GM18511 (cell line): ENCODE data around the gene THUMPD3.

Experiments used
- ATAC-seq: cut with Tn5 transposase; IDR thresholded peaks from one replicate; pipeline ENCODE4 v1.9.1; 2021; ENCODE audit warnings: mild to moderate bottlenecking, moderate library complexity; ENCODE audit not compliant: unreplicated experiment

Gene THUMPD3

DNA sequence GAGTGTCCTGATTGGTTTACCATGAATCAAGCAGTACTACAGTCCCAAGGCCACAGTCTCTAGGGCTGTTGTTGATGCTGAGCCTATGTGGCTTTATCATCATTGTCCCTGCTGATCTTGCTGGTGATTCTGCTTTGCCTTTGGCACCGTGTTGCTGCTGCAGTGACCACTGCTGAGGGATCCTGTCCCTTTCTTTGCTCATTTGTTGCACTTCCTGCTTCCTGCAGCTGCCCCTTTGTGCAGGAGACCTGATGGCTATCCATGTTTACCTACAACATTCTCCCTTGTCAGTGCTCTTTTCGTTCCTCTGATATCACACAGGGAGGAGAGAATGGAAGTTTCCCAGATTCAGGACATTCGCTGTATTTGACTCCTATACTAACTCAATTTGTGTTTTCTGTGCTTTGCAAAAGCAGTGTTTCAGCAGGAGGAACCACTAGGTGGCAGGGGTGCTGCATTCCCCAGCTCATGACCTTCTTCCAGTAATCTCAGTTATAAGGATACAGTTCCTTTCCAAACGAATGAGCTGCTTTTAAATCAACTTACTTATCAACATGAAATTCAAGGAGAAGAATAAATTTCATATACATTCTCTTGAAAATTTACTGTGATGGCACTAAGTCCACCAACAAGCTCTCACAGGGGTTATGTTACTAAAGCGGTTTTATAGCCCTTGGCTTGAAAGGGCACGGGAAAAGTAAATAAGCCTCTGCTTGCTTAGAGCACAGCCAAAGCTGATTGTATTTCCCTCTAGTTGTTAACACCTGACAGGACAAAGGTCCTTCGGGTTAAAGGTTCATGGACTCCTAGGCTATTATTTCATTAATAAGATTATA lies 9.7 kb upstream of the THUMPD3 start:
- ATAC-seq = peak; percentile 66

DNA sequence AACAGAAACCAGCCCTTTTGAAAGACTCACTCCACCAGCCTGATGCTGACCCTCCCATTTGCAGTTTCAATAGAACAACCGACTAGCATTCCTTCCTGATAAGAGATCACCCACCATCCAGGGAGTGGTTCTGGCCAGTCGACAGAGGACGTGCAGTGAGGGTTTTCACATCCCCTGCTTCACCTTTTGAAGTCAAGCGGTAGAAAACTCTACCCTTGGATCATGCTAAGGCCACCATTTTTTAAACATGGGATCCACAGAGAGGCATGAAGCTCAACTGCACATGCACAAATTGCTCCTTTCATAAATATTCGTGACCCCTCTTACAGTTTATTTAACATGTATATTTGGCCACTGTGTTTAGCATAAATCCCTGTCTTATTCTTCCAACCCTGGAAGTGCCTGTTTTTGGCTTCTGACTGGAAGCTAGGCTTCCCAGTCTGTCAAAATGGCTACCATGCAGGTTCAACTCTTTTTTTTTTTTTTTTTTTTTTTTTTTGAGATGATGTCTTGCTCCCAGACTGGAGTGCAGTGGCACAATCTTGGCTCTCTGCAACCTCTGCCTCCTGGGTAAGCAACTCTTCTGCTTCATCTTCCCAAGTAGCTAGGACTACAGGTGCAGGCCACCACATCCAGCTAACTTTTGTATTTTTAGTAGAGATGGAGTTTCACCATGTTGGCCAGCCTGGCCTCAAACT lies 1.0 kb upstream of the THUMPD3 start:
- ATAC-seq = no peak

DNA sequence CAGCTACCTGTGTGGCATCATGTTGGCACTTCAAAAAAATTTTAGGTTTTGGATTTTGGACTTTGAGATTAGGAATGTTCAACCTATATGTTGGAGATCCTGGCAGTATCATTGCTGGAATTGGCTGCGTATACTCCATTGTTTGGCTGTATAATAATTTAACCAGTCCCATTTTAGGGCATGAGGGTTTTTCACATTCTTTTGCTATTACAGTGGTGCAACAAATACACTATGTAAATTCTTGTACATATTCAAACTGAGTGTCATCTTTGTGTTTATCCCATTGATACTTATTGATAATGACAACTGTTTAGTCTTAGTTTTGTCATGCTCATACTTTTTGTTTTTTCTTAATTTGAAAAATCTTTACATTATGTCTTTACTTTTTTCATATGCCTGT lies 6.7 kb downstream of the THUMPD3 start:
- ATAC-seq = no peak

- no peak for ATAC-seq
Measured at GRCh38 chr3:9373465-9373864, 10.6 kb downstream of the THUMPD3 start.

GRCh38 chr3:9377981-9378380 lies 15.1 kb downstream of the THUMPD3 start:
- ATAC-seq = no peak

DNA sequence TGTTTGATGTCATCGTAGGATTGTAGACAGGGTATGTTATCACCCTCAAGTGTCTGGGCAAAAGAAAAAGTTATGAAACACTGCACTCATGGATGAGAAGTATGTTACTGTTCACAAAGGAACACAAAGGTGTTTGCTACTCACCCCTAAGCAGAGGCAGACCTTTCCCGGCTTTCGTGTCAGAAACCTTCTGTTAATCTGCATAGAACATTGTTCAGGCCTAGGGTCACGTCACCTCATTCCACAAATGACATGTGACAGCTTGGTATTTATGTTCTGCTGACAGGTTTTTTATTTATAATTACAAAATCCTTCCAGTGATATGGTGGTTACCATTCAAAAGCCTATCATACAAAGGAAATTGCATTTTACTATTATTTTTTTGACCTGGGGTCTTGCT lies 16.5 kb downstream of the THUMPD3 start:
- no peak for ATAC-seq

DNA sequence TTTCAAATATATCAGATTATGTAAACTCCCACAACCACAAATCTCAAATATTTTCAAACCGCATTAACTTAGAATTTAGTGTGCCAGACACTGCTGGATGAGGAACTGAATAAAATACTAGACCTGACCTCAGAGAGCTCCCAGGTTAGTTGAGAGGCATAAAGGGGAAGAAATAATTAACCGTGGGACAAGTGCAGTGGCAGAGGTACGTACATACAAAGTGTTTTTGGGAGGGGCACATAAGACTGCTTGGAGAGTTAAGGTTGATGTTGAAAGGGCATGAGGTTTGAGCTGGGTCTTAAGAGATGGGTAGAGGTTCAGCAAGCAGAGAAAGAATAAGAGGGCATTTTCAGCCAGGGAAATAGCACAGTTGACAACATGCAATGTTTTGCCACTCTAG lies 17.2 kb downstream of the THUMPD3 start:
- ATAC-seq = no peak

DNA sequence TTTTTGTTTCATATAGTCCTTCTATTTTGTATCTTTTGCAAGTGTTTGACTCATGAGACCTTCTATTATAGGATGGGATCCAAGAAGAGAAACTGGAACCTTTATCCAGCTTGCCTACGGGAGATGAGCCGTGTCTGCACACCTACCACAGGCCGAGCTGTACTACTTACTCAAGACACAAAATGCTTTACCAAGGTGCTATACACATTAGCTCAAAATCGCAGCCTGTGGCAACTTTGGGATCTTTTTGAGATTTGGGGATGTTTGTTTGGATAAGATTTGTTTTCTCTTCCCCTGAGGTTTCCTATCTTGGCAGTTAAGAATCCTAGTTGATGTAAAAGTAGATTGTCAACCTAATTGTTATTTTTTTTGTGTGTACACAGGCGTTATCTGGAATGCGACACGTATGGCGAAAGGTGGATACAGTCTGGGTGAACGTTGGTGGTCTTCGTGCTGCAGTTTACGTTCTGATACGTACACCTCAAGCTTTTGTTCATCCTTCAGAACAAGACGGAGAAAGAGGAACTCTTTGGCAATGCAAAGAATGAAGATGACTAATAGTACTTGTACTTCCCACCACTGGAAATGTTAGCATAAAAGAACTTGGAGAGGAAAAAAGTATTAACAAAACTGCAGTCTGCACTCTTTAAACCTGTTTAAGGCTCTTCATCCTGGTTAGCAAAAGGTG lies 21.4 kb downstream of the THUMPD3 start:
- ATAC-seq = no peak

- no peak for ATAC-seq
Measured at GRCh38 chr3:9385187-9386077, 22.6 kb downstream of the THUMPD3 start.

- no peak for ATAC-seq
Measured at GRCh38 chr3:9386078-9386459, 23.2 kb downstream of the THUMPD3 start.

- ATAC-seq = no peak
Measured at GRCh38 chr3:9386501-9387321, 23.9 kb downstream of the THUMPD3 start.

DNA sequence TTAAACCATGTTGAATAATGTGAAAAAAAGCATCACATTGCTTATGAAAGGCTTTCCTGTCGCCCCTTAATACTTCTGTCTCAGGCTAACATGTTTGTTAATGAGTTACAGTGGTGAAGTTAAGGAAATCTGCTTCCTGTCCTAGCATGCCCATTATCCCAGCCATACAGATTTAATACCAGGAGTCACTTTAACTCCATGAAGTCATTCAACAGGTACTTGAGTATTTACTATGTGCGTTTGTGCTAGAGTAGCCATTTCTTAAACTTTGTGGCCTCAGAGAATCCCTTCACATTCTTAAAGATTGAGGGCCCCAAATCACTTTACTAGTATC lies 24.4 kb downstream of the THUMPD3 start:
- ATAC-seq = no peak

GRCh38 chr3:9388142-9388541 lies 25.3 kb downstream of the THUMPD3 start:
- no peak for ATAC-seq

DNA sequence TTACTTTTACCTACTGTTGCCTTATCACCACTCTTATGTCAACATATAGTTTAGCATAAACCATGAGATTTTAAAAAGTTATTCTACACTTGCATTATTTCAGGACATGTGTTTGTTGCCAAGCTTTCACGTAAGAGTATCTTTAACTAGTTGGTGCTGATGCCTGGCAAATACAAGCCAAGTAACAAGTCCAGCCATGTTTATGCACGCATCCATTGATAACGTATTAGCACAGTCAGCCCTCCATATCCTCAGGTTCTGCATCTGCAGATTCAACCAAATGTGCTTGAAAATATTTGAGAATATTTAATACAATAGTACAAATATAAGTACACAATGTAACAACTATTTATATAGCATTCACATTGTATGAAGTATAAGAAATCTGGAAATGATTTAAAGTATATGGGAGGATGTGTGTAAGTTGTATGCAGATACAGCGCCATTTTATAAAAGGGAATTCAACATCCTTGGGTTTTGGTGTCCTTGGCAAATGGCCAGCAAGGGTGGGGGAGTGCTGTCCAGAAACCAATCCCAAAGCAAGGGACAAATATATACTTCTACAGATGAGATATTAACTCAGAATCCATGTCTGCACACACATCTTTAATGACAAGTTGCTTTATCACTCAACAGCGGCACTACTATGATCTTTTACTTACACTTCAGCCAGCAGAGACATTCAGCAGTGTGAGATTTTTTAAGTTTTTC lies 25.9 kb downstream of the THUMPD3 start:
- ATAC-seq = no peak

DNA sequence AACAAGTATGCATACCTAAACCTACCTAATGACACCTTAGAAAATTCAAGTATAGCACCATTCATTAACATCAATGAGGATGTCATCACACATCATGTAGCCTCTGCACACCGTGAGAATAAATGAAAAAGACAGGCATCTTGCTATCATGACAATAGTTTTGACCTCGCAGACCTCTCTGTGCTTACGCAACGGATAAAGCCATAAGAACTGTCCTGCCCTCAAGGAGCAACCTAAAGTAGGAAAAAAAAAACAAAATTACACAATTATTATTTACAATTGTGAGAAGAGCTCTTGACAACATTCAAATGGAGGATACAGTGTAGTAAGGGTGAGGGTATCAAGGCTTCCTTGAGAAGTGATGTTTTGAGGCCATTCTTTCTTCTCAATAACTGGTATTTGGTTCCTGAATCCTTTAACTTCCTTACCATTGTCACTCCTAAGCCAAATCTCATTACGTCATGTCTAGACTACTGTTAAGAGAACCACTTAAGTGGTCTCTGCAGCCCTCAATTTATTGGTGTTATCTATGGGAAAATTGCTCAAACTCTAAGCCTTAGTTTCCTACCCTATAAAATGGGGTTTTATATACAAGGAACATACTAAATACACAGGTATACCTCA lies 27.5 kb downstream of the THUMPD3 start:
- ATAC-seq = no peak

GRCh38 chr3:9392041-9392440 lies 29.2 kb downstream of the THUMPD3 start:
- no peak for ATAC-seq

GRCh38 chr3:9395570-9396300 lies 32.9 kb downstream of the THUMPD3 start:
- ATAC-seq = no peak

DNA sequence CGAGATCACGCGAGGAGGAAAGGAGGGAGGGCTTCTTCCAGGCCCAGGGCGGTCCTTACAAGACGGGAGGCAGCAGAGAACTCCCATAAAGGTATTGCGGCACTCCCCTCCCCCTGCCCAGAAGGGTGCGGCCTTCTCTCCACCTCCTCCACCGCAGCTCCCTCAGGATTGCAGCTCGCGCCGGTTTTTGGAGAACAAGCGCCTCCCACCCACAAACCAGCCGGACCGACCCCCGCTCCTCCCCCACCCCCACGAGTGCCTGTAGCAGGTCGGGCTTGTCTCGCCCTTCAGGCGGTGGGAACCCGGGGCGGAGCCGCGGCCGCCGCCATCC lies 33.4 kb downstream of the THUMPD3 start:
- peak; percentile 29 for ATAC-seq
